ENCODE data around the gene TRAT1. TPM values are rescaled to one million over a fixed set of nuclear protein-coding genes. Genes with fewer than 3 reads are reported as not detected.

Gene TRAT1
- total and polyA plus RNA-seq, 2 experiments from 2014 or later: not detected

DNA sequence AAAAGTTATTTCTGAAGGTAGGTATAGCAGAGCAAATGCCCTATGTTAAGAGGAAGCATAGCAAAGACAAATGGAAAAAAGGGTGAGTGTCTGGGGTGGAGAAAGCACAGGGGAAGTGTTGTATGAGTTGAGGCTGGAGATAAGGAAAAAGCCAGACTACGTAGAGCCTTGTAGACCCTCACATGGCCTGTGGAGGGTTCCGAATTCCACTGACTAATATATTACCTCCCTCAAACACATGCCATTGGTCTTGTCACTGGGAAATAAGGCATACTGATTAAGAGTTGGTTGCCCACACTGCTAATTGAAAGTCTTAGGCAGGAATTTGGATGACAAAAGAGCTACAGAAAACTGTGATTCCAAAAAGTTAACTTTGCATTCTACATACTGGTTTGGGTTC is 65.2 kb downstream of the TRAT1 start:
- H3K4me3 ChIP-seq: no peak overlapping the region
- no peak for DNase-seq (ENCODE audit: low spot score)
- no peak for TF ChIP-seq EZH2phosphoT487 (IDR thresholded peaks at IDR 0.05; ENCODE audit: low read depth, severe bottlenecking, unreplicated experiment)
- TF ChIP-seq EZH2 (IDR thresholded peaks at IDR 0.05; ENCODE audit: borderline replicate concordance): no peak
- TF ChIP-seq, protein P1, sequence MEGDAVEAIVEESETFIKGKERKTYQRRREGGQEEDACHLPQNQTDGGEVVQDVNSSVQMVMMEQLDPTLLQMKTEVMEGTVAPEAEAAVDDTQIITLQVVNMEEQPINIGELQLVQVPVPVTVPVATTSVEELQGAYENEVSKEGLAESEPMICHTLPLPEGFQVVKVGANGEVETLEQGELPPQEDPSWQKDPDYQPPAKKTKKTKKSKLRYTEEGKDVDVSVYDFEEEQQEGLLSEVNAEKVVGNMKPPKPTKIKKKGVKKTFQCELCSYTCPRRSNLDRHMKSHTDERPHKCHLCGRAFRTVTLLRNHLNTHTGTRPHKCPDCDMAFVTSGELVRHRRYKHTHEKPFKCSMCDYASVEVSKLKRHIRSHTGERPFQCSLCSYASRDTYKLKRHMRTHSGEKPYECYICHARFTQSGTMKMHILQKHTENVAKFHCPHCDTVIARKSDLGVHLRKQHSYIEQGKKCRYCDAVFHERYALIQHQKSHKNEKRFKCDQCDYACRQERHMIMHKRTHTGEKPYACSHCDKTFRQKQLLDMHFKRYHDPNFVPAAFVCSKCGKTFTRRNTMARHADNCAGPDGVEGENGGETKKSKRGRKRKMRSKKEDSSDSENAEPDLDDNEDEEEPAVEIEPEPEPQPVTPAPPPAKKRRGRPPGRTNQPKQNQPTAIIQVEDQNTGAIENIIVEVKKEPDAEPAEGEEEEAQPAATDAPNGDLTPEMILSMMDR (IDR thresholded peaks at IDR 0.05; ENCODE audit: poor library complexity): no peak
- H3K9me2 ChIP-seq (replicated peaks; ENCODE audit: insufficient read depth): no peaks in the 10 kb centered on the region
- no peaks in the 10 kb centered on the region for H4K20me1 ChIP-seq (ENCODE audit: insufficient read depth, poor library complexity, severe bottlenecking)
- H2AFZ ChIP-seq: no peak overlapping the region
- H3K9me3 ChIP-seq (ENCODE audit: low read depth): no peaks in the 10 kb centered on the region
- H3K36me3 ChIP-seq (replicated peaks; ENCODE audit: insufficient read depth, low read depth): no peaks in the 10 kb centered on the region
- H3K79me2 ChIP-seq: no peaks in the 10 kb centered on the region
- 79% methylated on average over 2 of the region's 2 CpGs for WGBS (ENCODE audit: low lambda C conversion rate, missing lambda C conversion rate)
- no peak overlapping the region for H3K4me2 ChIP-seq
- no peaks in the 10 kb centered on the region for H3K4me1 ChIP-seq (ENCODE audit: insufficient read depth)
- H3K27me3 ChIP-seq: no peaks in the 10 kb centered on the region
- H3K27ac ChIP-seq: no peak overlapping the region

DNA sequence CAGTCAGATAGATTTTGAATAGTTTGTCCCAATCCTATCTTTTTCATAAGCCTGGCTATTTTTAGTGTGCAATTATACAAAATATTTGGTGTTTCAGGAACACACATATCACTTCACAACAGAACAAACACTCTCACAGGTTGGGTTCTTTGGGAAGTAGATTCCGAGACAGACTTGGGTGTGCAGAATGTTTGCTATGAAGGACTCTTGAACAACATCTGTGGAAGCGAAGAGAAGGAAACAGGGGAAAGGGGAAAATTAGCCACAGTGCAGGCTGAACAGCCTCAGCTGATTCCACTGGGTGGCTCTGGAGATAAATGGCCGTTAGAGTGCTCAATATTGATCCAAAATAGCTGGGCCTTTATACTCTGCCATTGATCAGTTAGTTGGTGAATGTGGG is 69.2 kb downstream of the TRAT1 start:
- TF ChIP-seq EZH2phosphoT487 (IDR thresholded peaks at IDR 0.05; ENCODE audit: low read depth, severe bottlenecking, unreplicated experiment) (no peak), EZH2 (IDR thresholded peaks at IDR 0.05; ENCODE audit: borderline replicate concordance) (no peak)
- TF ChIP-seq, protein P1 (IDR thresholded peaks at IDR 0.05; ENCODE audit: poor library complexity): no peak
- Histone ChIP-seq H3K79me2 (no peaks in the 10 kb centered on the region), H3K9me2 (replicated peaks; ENCODE audit: insufficient read depth) (no peaks in the 10 kb centered on the region), H3K4me3 (no peak overlapping the region), H3K36me3 (replicated peaks; ENCODE audit: insufficient read depth, low read depth) (no peaks in the 10 kb centered on the region), H4K20me1 (ENCODE audit: insufficient read depth, poor library complexity, severe bottlenecking) (no peaks in the 10 kb centered on the region), H3K27me3 (no peaks in the 10 kb centered on the region), H3K9me3 (ENCODE audit: low read depth) (no peaks in the 10 kb centered on the region), H3K4me2 (no peak overlapping the region), H2AFZ (no peak overlapping the region), H3K27ac (no peak overlapping the region), H3K4me1 (ENCODE audit: insufficient read depth) (no peaks in the 10 kb centered on the region)
- no peak for DNase-seq (ENCODE audit: low spot score)
- WGBS (ENCODE audit: low lambda C conversion rate, missing lambda C conversion rate): 86% methylated on average over 3 of the region's 3 CpGs

DNA sequence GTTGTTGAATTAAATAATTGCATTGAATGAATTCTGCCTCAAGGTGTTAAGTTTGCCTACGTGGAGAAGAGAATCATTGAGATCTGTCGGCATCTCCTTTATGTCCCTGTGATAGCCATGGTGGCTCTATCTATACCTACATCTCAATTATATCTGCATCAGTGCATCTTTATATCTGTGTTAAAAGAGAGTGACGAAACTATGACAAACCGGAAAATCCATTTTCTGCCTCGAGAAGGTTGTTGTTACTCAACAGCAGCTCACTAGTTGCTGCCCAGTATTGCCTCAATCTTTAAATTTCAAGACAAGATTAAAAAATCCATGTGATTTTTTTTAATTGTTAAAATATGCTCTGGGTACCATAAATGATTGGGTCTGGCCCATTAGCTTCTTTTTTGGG is 72.4 kb downstream of the TRAT1 start:
- no peak overlapping the region for H2AFZ ChIP-seq
- no peaks in the 10 kb centered on the region for H3K27me3 ChIP-seq
- H3K79me2 ChIP-seq: no peaks in the 10 kb centered on the region
- TF ChIP-seq, protein P1 (IDR thresholded peaks at IDR 0.05; ENCODE audit: poor library complexity): no peak
- TF ChIP-seq EZH2 (IDR thresholded peaks at IDR 0.05; ENCODE audit: borderline replicate concordance): no peak
- TF ChIP-seq EZH2phosphoT487 (IDR thresholded peaks at IDR 0.05; ENCODE audit: low read depth, severe bottlenecking, unreplicated experiment): no peak
- H3K4me1 ChIP-seq (ENCODE audit: insufficient read depth): no peaks in the 10 kb centered on the region
- WGBS (ENCODE audit: low lambda C conversion rate, missing lambda C conversion rate): 89% methylated on average over 5 of the region's 5 CpGs
- H3K9me3 ChIP-seq (ENCODE audit: low read depth): no peaks in the 10 kb centered on the region
- DNase-seq (ENCODE audit: low spot score): no peak
- H3K4me3 ChIP-seq: no peak overlapping the region
- H3K36me3 ChIP-seq (replicated peaks; ENCODE audit: insufficient read depth, low read depth): no peaks in the 10 kb centered on the region
- no peak overlapping the region for H3K4me2 ChIP-seq
- no peak overlapping the region for H3K27ac ChIP-seq
- no peaks in the 10 kb centered on the region for H4K20me1 ChIP-seq (ENCODE audit: insufficient read depth, poor library complexity, severe bottlenecking)
- no peaks in the 10 kb centered on the region for H3K9me2 ChIP-seq (replicated peaks; ENCODE audit: insufficient read depth)

DNA sequence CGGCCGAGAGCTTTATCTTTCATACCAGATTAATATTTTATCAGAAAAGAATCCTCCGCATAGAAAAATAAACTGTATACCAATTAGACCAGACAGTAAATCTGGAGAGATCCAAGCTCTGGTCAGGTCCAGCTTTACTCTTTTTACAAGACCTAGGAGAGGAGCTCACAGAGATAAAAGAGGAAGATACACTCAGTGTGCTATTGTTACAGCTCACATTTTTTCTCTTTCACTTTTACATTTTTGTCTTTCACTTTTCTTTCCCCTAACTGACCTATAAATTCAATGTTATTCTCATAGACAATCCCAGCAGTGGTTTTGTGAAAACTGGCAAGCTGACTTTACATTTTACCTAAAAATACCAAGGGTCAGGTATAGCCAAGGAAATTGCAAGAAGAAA is 75.3 kb downstream of the TRAT1 start:
- Histone ChIP-seq H3K4me1 (ENCODE audit: insufficient read depth) (no peaks in the 10 kb centered on the region), H3K27ac (no peak overlapping the region), H2AFZ (no peak overlapping the region), H3K36me3 (replicated peaks; ENCODE audit: insufficient read depth, low read depth) (no peaks in the 10 kb centered on the region), H3K4me2 (no peak overlapping the region), H3K9me3 (ENCODE audit: low read depth) (no peaks in the 10 kb centered on the region), H4K20me1 (ENCODE audit: insufficient read depth, poor library complexity, severe bottlenecking) (no peaks in the 10 kb centered on the region), H3K27me3 (no peaks in the 10 kb centered on the region), H3K9me2 (replicated peaks; ENCODE audit: insufficient read depth) (no peaks in the 10 kb centered on the region), H3K79me2 (no peaks in the 10 kb centered on the region), H3K4me3 (no peak overlapping the region)
- no peak for TF ChIP-seq EZH2phosphoT487 (IDR thresholded peaks at IDR 0.05; ENCODE audit: low read depth, severe bottlenecking, unreplicated experiment)
- TF ChIP-seq, protein P1 (IDR thresholded peaks at IDR 0.05; ENCODE audit: poor library complexity): no peak
- TF ChIP-seq EZH2 (IDR thresholded peaks at IDR 0.05; ENCODE audit: borderline replicate concordance): no peak
- no peak for DNase-seq (ENCODE audit: low spot score)
- WGBS (ENCODE audit: low lambda C conversion rate, missing lambda C conversion rate): 79% methylated on average over 3 of the region's 3 CpGs
